ENCODE results near the gene S100A16. TPM values are rescaled to one million over a fixed set of nuclear protein-coding genes. Genes with fewer than 3 reads are reported as not detected.
A peak's percentile ranks its signal among the peaks of the same experiment; 100 is the strongest.

Gene S100A16
- total RNA-seq, 1 donor from 2014 or later: not detected

GRCh38 chr1:153626904-153627714 is 14.2 kb upstream of the S100A16 start, which contains the start of gene S100A13:
TSS of gene S100A13 (minus strand) at chr1:153627505. CDS start at chr1:153626472, 1,033 bp downstream.
- Mint-ChIP-seq H3K4me1 (peaks cover 32% of the 10 kb centered on the region), H3K27ac (no peak within 1 kb of the TSS), H3K36me3 (ENCODE audit: low read depth) (no peaks in the 10 kb centered on the region), H3K4me3 (peak within 1 kb of the TSS; percentile 60), H3K9me3 (no peaks in the 10 kb centered on the region), H3K27me3 (no peaks in the 10 kb centered on the region)
- ATAC-seq (ENCODE audit: low read depth): peak; percentile 56
- POLR2A ChIA-PET: interaction anchor here (0.6 to 5.5 kb wide), 4 partner anchors 18 to 363 kb away, joined by 3 to 27 read pairs (median 6); partner anchors contain the start of gene RPS27
- DNase-seq: no peak
- intact Hi-C loops (cut with micrococcal nuclease): loop anchor here (2.0 kb wide), 1 partner anchor 54 kb away; no protein-coding TSS in a partner anchor
- TF ChIP-seq CTCF (IDR thresholded peaks at IDR 0.05): no peak
- CTCF ChIA-PET: interaction anchor here (1.1 to 3.8 kb wide), 8 partner anchors 10 to 117 kb away, joined by 3 to 38 read pairs (median 4); partner anchors contain the start of gene S100A6

GRCh38 chr1:153626477-153626903 is 13.6 kb upstream of the S100A16 start:
- H3K27me3 Mint-ChIP-seq: no peaks in the 10 kb centered on the region
- peaks cover 32% of the 10 kb centered on the region for H3K4me1 Mint-ChIP-seq
- no peak for ATAC-seq (ENCODE audit: low read depth)
- no peak for TF ChIP-seq CTCF (IDR thresholded peaks at IDR 0.05)
- intact Hi-C loops (cut with micrococcal nuclease): loop anchor here (2.0 kb wide), 1 partner anchor 54 kb away; no protein-coding TSS in a partner anchor
- no peak for DNase-seq
- CTCF ChIA-PET: interaction anchor here (1.1 to 3.8 kb wide), 7 partner anchors 9 to 91 kb away, joined by 3 to 38 read pairs (median 4); partner anchors contain the start of gene S100A6
- no peak overlapping the region for H3K4me3 Mint-ChIP-seq
- H3K27ac Mint-ChIP-seq: no peak overlapping the region
- H3K36me3 Mint-ChIP-seq (ENCODE audit: low read depth): no peaks in the 10 kb centered on the region
- no peaks in the 10 kb centered on the region for H3K9me3 Mint-ChIP-seq
- POLR2A ChIA-PET: interaction anchor here (0.6 to 5.5 kb wide), 3 partner anchors 19 to 364 kb away, joined by 3 to 27 read pairs (median 6); partner anchors contain the start of gene RPS27

GRCh38 chr1:153624965-153625611 is 12.2 kb upstream of the S100A16 start:
- no peaks in the 10 kb centered on the region for H3K36me3 Mint-ChIP-seq (ENCODE audit: low read depth)
- ChIA-PET POLR2A (interaction anchor here (0.6 kb wide), 1 partner anchor 30 kb away, joined by 3 read pairs; no protein-coding TSS in a partner anchor), CTCF (no interaction called here)
- no peak for TF ChIP-seq CTCF (IDR thresholded peaks at IDR 0.05)
- no peak for DNase-seq
- H3K9me3 Mint-ChIP-seq: no peaks in the 10 kb centered on the region
- intact Hi-C loops (cut with micrococcal nuclease): no loop called here
- H3K4me3 Mint-ChIP-seq: no peak overlapping the region
- peaks cover 32% of the 10 kb centered on the region for H3K4me1 Mint-ChIP-seq
- H3K27ac Mint-ChIP-seq: no peak overlapping the region
- no peak for ATAC-seq (ENCODE audit: low read depth)
- no peaks in the 10 kb centered on the region for H3K27me3 Mint-ChIP-seq

GRCh38 chr1:153623101-153623500 is 10.2 kb upstream of the S100A16 start:
- Mint-ChIP-seq H3K9me3 (no peaks in the 10 kb centered on the region), H3K4me1 (peaks cover 21% of the 10 kb centered on the region), H3K27ac (peak overlapping the region; percentile 37), H3K27me3 (no peaks in the 10 kb centered on the region), H3K4me3 (no peak overlapping the region), H3K36me3 (ENCODE audit: low read depth) (no peaks in the 10 kb centered on the region)
- TF ChIP-seq CTCF (IDR thresholded peaks at IDR 0.05): no peak
- DNase-seq (no peak), ATAC-seq (ENCODE audit: low read depth) (no peak)
- ChIA-PET CTCF (no interaction called here), POLR2A (interaction anchor here (1.4 to 2.3 kb wide), 2 partner anchors 11 to 24 kb away, joined by 4 to 10 read pairs; partner anchors contain the start of gene CHTOP)
- intact Hi-C loops (cut with micrococcal nuclease): no loop called here
